Suprapubic skin (tissue), 4 donors: ENCODE data around the gene TRIP13.

Experiments
- CTCF ChIP-seq, 2 donors: fragments of 200-600 bp in 1 of 2; fragments of 450-650 bp in 1 of 2; sonication (generic) in 1 of 2; IDR thresholded peaks; one replicate each; pipeline ENCODE4 v1.5.1; 2016 to 2019; ENCODE audit warnings: antibody characterized with exemption in 2 of 2, mild to moderate bottlenecking in 1 of 2, moderate library complexity in 1 of 2
- POLR2A ChIP-seq, 2 donors: fragments of 450-650 bp; IDR thresholded peaks; one replicate each; pipeline ENCODE4 v1.6.1; 2017; ENCODE audit warnings: antibody characterized with exemption in 2 of 2, mild to moderate bottlenecking in 2 of 2, moderate library complexity in 2 of 2
- POLR2AphosphoS5 ChIP-seq, 3 donors: sonication (generic); formaldehyde crosslinking; IDR thresholded peaks; one replicate each; pipeline ENCODE4 v1.6.1; 2017; ENCODE audit warnings: antibody characterized with exemption in 3 of 3

- TF ChIP-seq POLR2A (IDR thresholded peaks at IDR 0.05) (no peak), CTCF (IDR thresholded peaks at IDR 0.05) (no peak), POLR2AphosphoS5 (IDR thresholded peaks at IDR 0.05) (no peak)
Observed at GRCh38 chr5:889075-889710, 3.5 kb upstream of the TRIP13 start.
